GM13977 (cell line): ENCODE data around the gene KLF11.

Experiments used
- DNase-seq: peaks from one replicate; pipeline ENCODE4 v3.0.0; 2012; ENCODE audit warnings: low spot score
- CTCF ChIP-seq: IDR thresholded peaks from 2 replicates; pipeline ENCODE4 v1.5.1; 2012; ENCODE audit warnings: mild to moderate bottlenecking, control low read depth; ENCODE audit not compliant: insufficient read depth; ENCODE audit errors: extremely low read depth, missing control alignments
- in situ Hi-C: fragments of 300-500 bp; cut with MboI; formaldehyde crosslinking; loops from one replicate; pipeline ENCODE4 v1.12.0; 2022; ENCODE audit warnings: low sequenced_read_pairs, low pct_unique_long_range_greater_than_20kb, mixed read lengths, inconsistent platforms; ENCODE audit not compliant: unreplicated experiment

The KLF11 gene

DNA sequence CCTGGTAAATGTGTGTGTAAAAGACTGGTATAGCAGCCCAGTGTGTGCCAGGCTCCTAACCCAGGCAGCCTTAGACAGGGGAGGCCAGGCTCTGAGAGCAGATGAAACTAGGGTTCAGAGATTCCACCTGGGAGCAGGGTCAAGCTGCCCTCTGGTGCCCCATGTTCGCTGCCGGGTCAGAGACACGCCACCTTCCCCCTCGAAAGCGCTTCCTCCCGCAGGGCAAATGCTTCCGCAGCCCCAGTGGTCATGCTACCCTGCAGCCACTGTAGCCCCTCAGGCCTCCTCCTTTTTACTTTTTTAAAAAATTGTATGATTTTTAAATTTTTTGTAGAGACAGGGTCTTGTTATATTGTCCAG is 10.6 kb upstream of the KLF11 start:
- no peak for DNase-seq
- in situ Hi-C loops = no loop called here
- TF ChIP-seq CTCF = no peak

DNA sequence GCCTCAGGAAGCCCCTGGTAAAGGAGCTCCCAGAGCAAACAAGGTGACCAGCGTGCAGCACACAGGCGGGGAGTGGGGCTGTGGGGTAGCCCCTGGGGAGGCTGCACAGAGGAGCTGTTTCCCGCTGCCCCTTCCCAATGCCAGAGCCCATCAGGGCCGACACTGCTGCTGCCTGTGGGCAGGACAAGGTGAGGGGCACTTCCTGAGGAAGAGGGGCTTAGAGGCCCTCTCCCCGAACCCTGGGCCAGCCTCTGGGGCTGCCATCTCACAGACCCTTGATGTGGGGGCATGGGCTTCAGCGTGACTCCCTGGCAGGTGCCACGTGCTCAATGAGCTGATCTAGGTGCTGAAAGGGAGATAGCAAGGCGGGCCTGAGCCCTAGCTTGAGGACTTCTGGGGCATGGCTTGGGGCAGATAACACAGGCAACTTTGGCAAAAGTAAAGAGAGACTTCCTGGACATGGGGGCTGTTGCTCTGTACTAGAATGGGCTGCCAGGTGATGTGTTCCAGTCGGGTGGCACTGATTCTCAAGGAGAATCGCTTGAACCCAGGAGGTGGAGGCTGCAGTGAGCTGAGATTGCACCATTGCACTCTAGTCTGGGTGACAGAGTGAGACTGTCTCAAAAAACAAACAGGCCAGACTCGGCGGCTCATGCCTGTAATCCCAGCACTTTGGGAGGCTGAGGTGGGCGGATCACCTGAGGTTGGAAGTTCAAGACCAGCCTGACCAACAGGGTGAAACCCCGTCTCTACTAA is 9.9 kb upstream of the KLF11 start:
- TF ChIP-seq CTCF = no peak
- in situ Hi-C loops = no loop called here
- DNase-seq = no peak

DNA sequence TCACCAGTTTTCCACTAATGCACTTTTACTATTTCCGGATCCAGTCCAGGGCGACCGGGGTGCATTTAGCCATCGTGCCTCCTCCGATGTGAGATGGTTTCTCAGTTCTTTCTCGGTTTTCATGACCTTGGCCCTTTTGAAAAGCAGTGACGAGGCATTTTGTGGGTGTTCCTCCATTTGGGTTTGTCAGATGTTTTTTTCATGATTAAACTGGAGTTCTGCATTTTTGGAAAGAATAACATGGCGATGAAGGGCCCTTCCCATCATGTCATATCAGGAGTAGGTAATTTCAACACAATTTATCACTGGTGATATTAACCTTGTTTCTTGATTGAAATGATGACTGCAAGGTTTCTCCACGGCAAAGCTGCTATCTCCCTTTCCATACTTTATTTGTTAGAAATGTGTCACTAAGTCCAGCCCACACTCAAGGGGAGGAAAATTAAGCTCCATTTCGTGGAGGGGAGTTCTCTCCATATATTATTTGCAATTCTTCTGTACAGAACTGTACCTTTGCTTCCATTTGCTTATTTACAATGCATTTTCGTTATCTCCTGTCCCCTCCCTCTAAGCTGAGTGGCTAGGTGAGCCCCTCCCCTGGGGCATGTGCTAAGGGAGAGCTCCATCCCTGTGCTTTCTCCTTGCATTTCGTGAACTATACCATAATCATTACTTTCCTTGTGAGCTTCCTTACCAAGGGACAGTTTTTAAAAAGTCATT is 8.9 kb upstream of the KLF11 start:
- in situ Hi-C loops = no loop called here
- no peak for DNase-seq
- no peak for TF ChIP-seq CTCF

DNA sequence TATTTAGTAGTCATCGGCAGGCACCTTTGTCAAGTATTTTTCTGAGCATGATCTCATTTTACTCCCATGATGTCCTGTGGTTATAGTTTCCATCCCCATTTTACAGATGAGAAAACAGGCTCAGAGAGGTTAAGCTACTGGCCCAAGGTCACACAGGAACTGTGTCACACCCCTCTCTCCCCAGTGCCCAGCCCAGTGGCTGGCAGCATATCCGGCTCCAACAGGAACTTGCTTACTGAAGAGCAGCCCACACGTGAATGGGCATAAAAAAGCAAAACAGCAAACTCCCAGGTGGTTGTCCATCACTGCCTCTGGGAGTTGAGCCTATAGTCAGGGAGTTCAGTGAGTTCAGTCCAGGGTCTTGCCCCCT is 8.3 kb upstream of the KLF11 start:
- no peak for DNase-seq
- in situ Hi-C loops = no loop called here
- TF ChIP-seq CTCF = no peak

DNA sequence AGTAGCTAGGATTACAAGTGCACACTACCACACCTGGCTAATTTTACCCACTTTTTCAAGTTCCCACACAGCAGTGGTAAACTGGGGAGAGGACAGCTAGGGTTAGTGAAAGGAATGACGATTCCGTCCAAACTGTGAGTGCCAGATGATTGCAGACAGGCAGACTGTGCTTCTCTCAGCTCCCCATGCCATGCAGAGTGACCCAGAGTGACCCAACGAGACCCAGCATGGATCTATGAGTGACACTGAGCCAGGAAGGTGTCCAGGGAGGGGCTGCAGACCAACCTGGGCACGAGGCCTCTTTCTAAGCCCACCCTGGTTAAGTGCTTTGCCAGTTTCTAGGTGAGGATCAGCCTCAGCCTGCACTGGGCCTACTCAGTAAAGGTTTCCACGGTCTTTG is 7.7 kb upstream of the KLF11 start:
- in situ Hi-C loops = no loop called here
- no peak for DNase-seq
- no peak for TF ChIP-seq CTCF

DNA sequence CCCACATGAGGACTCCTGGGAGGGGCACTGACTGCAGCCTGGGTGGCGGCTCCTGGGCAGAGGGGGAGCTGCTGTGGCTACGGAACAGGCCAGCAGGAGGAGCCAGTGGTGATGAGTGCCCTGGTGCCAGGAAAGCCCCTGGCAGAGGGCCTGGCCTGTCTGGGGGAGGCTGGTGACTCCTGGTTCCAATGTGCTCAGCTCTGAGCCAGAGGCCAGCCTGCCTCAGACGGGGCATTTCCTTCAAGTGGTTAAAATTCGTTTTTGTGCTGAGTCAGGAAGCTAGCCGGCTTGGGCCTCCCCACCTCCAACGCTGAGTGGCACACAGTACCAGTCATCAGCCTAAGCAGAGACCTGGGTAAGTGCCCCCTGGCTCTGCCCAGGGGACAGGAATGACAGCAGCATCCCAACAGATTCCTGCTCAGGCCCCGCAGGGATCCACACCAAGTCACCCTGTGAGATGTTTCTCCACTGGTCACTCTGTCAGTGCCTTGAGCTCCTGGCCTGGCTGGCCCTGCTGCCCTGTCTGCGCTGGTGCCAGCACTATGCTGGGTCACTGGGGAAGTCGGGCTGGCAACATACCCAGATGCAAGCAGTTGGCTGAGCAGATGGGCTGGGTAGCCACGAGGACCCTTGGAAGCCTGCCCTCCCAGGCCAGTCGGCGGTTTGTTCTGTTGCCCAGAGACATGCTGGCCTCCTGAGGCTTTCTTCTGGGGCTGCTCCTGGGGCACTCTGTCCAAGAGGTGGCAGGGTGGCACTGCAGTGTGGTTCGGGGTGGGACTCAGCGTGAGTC is 7.1 kb upstream of the KLF11 start:
- no peak for DNase-seq
- peak; percentile 26 for TF ChIP-seq CTCF
- in situ Hi-C loops = no loop called here
